OCI-LY7 (cell line): Measurements from ENCODE around the gene GK.

Experiments used
- EZH2phosphoT487 ChIP-seq: fragments of 200-600 bp; sonication (generic); IDR thresholded peaks from 2 replicates; pipeline ENCODE4 v1.6.1; 2018; ENCODE audit warnings: low read depth, borderline replicate concordance, mild to moderate bottlenecking, mixed run types, antibody characterized with exemption, low read length, moderate library complexity, mixed read lengths
- TF ChIP-seq, protein P1 (sequence below): fragments of 200-600 bp; sonication (generic); conservative IDR thresholded peaks from 2 replicates; pipeline ENCODE4 v1.5.1; 2014; ENCODE audit warnings: mild to moderate bottlenecking, antibody characterized with exemption, low read length, moderate library complexity, mixed read lengths

GRCh38 chrX:30762755-30763154 is 109.5 kb downstream of the GK start:
- TF ChIP-seq, protein P1, sequence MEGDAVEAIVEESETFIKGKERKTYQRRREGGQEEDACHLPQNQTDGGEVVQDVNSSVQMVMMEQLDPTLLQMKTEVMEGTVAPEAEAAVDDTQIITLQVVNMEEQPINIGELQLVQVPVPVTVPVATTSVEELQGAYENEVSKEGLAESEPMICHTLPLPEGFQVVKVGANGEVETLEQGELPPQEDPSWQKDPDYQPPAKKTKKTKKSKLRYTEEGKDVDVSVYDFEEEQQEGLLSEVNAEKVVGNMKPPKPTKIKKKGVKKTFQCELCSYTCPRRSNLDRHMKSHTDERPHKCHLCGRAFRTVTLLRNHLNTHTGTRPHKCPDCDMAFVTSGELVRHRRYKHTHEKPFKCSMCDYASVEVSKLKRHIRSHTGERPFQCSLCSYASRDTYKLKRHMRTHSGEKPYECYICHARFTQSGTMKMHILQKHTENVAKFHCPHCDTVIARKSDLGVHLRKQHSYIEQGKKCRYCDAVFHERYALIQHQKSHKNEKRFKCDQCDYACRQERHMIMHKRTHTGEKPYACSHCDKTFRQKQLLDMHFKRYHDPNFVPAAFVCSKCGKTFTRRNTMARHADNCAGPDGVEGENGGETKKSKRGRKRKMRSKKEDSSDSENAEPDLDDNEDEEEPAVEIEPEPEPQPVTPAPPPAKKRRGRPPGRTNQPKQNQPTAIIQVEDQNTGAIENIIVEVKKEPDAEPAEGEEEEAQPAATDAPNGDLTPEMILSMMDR, result no peak
- TF ChIP-seq EZH2phosphoT487, result no peak
